KMS-11 (cell line): ENCODE measurements around the gene ABCB9.

Experiments
- H2AFZ ChIP-seq: fragments of 200-600 bp; sonication (generic); 2 replicates; pipeline ENCODE4 v1.6.1; 2016; ENCODE audit warnings: antibody characterized with exemption, mixed run types, low read depth
- H3K27ac ChIP-seq: fragments of 200-600 bp; sonication (generic); 2 replicates; pipeline ENCODE4 v1.6.1; 2016; ENCODE audit warnings: mild to moderate bottlenecking, mixed run types
- H3K27me3 ChIP-seq: fragments of 200-600 bp; sonication (generic); 2 replicates; pipeline ENCODE4 v1.6.1; 2017; ENCODE audit warnings: mild to moderate bottlenecking, low read depth, mixed run types, moderate library complexity; ENCODE audit not compliant: insufficient read depth
- H3K36me3 ChIP-seq: fragments of 200-600 bp; sonication (generic); 2 replicates; pipeline ENCODE4 v1.6.1; 2017; ENCODE audit warnings: mild to moderate bottlenecking, mixed run types; ENCODE audit not compliant: insufficient read depth
- H3K4me1 ChIP-seq: fragments of 200-600 bp; sonication (generic); 2 replicates; pipeline ENCODE4 v1.6.1; 2016; ENCODE audit warnings: mild to moderate bottlenecking, low read depth, mixed run types; ENCODE audit not compliant: poor library complexity, severe bottlenecking
- H3K4me2 ChIP-seq: fragments of 200-600 bp; sonication (generic); 2 replicates; pipeline ENCODE4 v1.7.0; 2016; ENCODE audit warnings: mild to moderate bottlenecking, mixed run types
- H3K4me3 ChIP-seq: fragments of 200-600 bp; sonication (generic); IDR thresholded peaks from 2 replicates; pipeline ENCODE4 v1.6.1; 2017; ENCODE audit warnings: low read depth, low read length, mixed read lengths; ENCODE audit not compliant: insufficient read depth
- H3K79me2 ChIP-seq: fragments of 200-600 bp; sonication (generic); 2 replicates; pipeline ENCODE4 v1.6.1; 2016; ENCODE audit warnings: low read depth, mixed run types; ENCODE audit not compliant: insufficient read depth
- H3K9ac ChIP-seq: fragments of 200-600 bp; sonication (generic); 2 replicates; pipeline ENCODE4 v1.6.1; 2016; ENCODE audit warnings: mild to moderate bottlenecking, mixed run types
- H4K20me1 ChIP-seq: fragments of 200-600 bp; sonication (generic); 2 replicates; pipeline ENCODE4 v1.6.1; 2016; ENCODE audit warnings: mild to moderate bottlenecking, mixed run types; ENCODE audit not compliant: insufficient read depth
- CTCF ChIP-seq: fragments of 200-600 bp; sonication (generic); conservative IDR thresholded peaks from 2 replicates; pipeline ENCODE4 v1.6.1; 2017; ENCODE audit warnings: low read depth, mild to moderate bottlenecking, antibody characterized with exemption, low read length, moderate library complexity, mixed read lengths

The ABCB9 gene

GRCh38 chr12:122981587-122982476 lies 15.6 kb upstream of the ABCB9 start:
- TF ChIP-seq CTCF: no peak
- Histone ChIP-seq H3K27ac (no peak overlapping the region), H3K4me2 (peak overlapping the region; percentile 68), H3K4me3 (no peak overlapping the region), H3K79me2 (no peaks in the 10 kb centered on the region), H3K27me3 (no peaks in the 10 kb centered on the region), H3K9ac (peak overlapping the region; percentile 71; the same call in 1 of the 2 replicates), H3K4me1 (no peaks in the 10 kb centered on the region), H3K36me3 (no peaks in the 10 kb centered on the region), H2AFZ (no peak overlapping the region), H4K20me1 (no peaks in the 10 kb centered on the region)

GRCh38 chr12:122981036-122981471 lies 14.8 kb upstream of the ABCB9 start:
- Histone ChIP-seq H3K27ac (peak overlapping the region; percentile 40), H3K9ac (peak overlapping the region; percentile 71), H3K36me3 (no peaks in the 10 kb centered on the region), H2AFZ (0 out of 2 replicates have a peak overlapping the region, but pooled peaks have one; percentile 34), H3K4me2 (peak overlapping the region; percentile 68), H3K27me3 (no peaks in the 10 kb centered on the region), H3K79me2 (0 out of 2 replicates have a peak, but pooled peaks cover 2% of the 10 kb centered on the region), H4K20me1 (no peaks in the 10 kb centered on the region), H3K4me1 (peaks cover 6% of the 10 kb centered on the region), H3K4me3 (no peak overlapping the region)
- no peak for TF ChIP-seq CTCF

GRCh38 chr12:122980183-122981035 lies 14.1 kb upstream of the ABCB9 start, which contains the start of gene ARL6IP4:
Gene ARL6IP4 (plus strand): TSS chr12:122980681. CDS start chr12:122981140, 459 bp downstream.
- Histone ChIP-seq H2AFZ (peak within 1 kb of the TSS; percentile 52; the same call in 1 of the 2 replicates), H3K9ac (peak within 1 kb of the TSS; percentile 71), H3K27me3 (no peaks in the 10 kb centered on the region), H3K27ac (peak within 1 kb of the TSS; percentile 40), H3K79me2 (peaks cover 8% of the 10 kb centered on the region; the same call in 1 of the 2 replicates), H3K4me2 (peak within 1 kb of the TSS; percentile 84), H3K4me3 (no peak within 1 kb of the TSS), H4K20me1 (no peaks in the 10 kb centered on the region), H3K4me1 (peaks cover 7% of the 10 kb centered on the region), H3K36me3 (no peaks in the 10 kb centered on the region)
- TF ChIP-seq CTCF: no peak

GRCh38 chr12:122979908-122980182 lies 13.6 kb upstream of the ABCB9 start:
- Histone ChIP-seq H3K27ac (no peak overlapping the region), H3K4me1 (peaks cover 7% of the 10 kb centered on the region), H3K4me2 (peak overlapping the region; percentile 84), H3K27me3 (no peaks in the 10 kb centered on the region), H3K4me3 (no peak overlapping the region), H3K9ac (peak overlapping the region; percentile 71; the same call in 1 of the 2 replicates), H3K79me2 (peaks cover 11% of the 10 kb centered on the region; the same call in 1 of the 2 replicates), H2AFZ (peak overlapping the region; percentile 52; the same call in 1 of the 2 replicates), H4K20me1 (no peaks in the 10 kb centered on the region), H3K36me3 (no peaks in the 10 kb centered on the region)
- TF ChIP-seq CTCF: no peak
